Trophoblast cell (in vitro differentiated cells and primary cell): ENCODE measurements around the gene GDF7.

ENCODE experiments used
- DNase-seq, 2 donors: peaks; one replicate each; pipeline ENCODE4 v3.0.0-alpha.2; 2016
- H2AFZ ChIP-seq: 2 replicates; pipeline ENCODE4 v1.6.1; 2013; ENCODE audit warnings: low read length, moderate library complexity, mild to moderate bottlenecking; ENCODE audit not compliant: insufficient read depth, poor library complexity
- H2AK5ac ChIP-seq: 2 replicates; pipeline ENCODE4 v1.6.1; 2013; ENCODE audit warnings: mild to moderate bottlenecking, low read length
- H2BK120ac ChIP-seq: 2 replicates; pipeline ENCODE4 v1.6.1; 2013; ENCODE audit warnings: low read length, mild to moderate bottlenecking, moderate library complexity; ENCODE audit not compliant: insufficient read depth, poor library complexity
- H2BK12ac ChIP-seq: 2 replicates; pipeline ENCODE4 v1.6.1; 2013; ENCODE audit warnings: mild to moderate bottlenecking, low read length, moderate library complexity
- H2BK5ac ChIP-seq: 2 replicates; pipeline ENCODE4 v1.6.1; 2013; ENCODE audit warnings: low read length, low read depth, moderate library complexity, mild to moderate bottlenecking; ENCODE audit not compliant: poor library complexity
- H3K14ac ChIP-seq: 2 replicates; pipeline ENCODE4 v1.6.1; 2013; ENCODE audit warnings: mild to moderate bottlenecking, low read length
- H3K18ac ChIP-seq: 2 replicates; pipeline ENCODE4 v1.6.1; 2013; ENCODE audit warnings: mild to moderate bottlenecking, low read length
- H3K23ac ChIP-seq: 2 replicates; pipeline ENCODE4 v1.6.1; 2013; ENCODE audit warnings: low read length
- H3K27ac ChIP-seq: 2 replicates; pipeline ENCODE4 v1.5.1; 2013; ENCODE audit warnings: low read depth, mild to moderate bottlenecking, inconsistent platforms, low read length, moderate library complexity
- H3K27me3 ChIP-seq: 2 replicates; pipeline ENCODE4 v1.6.1; 2013; ENCODE audit warnings: inconsistent platforms, mild to moderate bottlenecking, low read length, moderate library complexity; ENCODE audit not compliant: insufficient read depth
- H3K36me3 ChIP-seq, 2 experiments: 1 replicate in 1 of 2; 2 replicates in 1 of 2; pipeline ENCODE4 v1.6.1; 2013; ENCODE audit warnings: low read length in 2 of 2, mild to moderate bottlenecking in 2 of 2, moderate library complexity in 1 of 2; ENCODE audit not compliant: insufficient read depth in 2 of 2, control insufficient read depth in 1 of 2
- H3K4ac ChIP-seq: 2 replicates; pipeline ENCODE4 v1.6.1; 2013; ENCODE audit warnings: low read depth, mild to moderate bottlenecking, low read length, moderate library complexity
- H3K4me1 ChIP-seq, 2 experiments: 1 replicate in 1 of 2; 2 replicates in 1 of 2; pipeline ENCODE4 v1.6.1; 2013; ENCODE audit warnings: low read length in 2 of 2, mild to moderate bottlenecking in 2 of 2, moderate library complexity in 1 of 2; ENCODE audit not compliant: insufficient read depth in 2 of 2, control insufficient read depth in 1 of 2
- H3K4me2 ChIP-seq: 2 replicates; pipeline ENCODE4 v1.6.1; 2013; ENCODE audit warnings: inconsistent platforms, mild to moderate bottlenecking, low read length, moderate library complexity
- H3K4me3 ChIP-seq: 2 replicates; pipeline ENCODE4 v1.5.1; 2013; ENCODE audit warnings: mild to moderate bottlenecking, low read depth, low read length, inconsistent platforms
- H3K79me1 ChIP-seq: one replicate; pipeline ENCODE4 v1.6.1; 2013; ENCODE audit warnings: low read length
- H3K79me2 ChIP-seq: 2 replicates; pipeline ENCODE4 v1.6.1; 2013; ENCODE audit warnings: low read length, mild to moderate bottlenecking; ENCODE audit not compliant: control insufficient read depth, insufficient read depth, poor library complexity
- H3K9ac ChIP-seq: 2 replicates; pipeline ENCODE4 v1.6.1; 2013; ENCODE audit warnings: mild to moderate bottlenecking, low read length
- H3K9me3 ChIP-seq: 2 replicates; pipeline ENCODE4 v1.6.1; 2013; ENCODE audit warnings: low read depth, mild to moderate bottlenecking, control low read depth, inconsistent platforms, low read length; ENCODE audit not compliant: insufficient read depth
- H4K12ac ChIP-seq: 2 replicates; pipeline ENCODE4 v1.6.1; 2013; ENCODE audit warnings: low read depth, mild to moderate bottlenecking, low read length, moderate library complexity
- H4K8ac ChIP-seq: 2 replicates; pipeline ENCODE4 v1.6.1; 2013; ENCODE audit warnings: low read depth, mild to moderate bottlenecking, low read length, moderate library complexity
- H4K91ac ChIP-seq: one replicate; pipeline ENCODE4 v1.6.1; 2013; ENCODE audit warnings: low read depth, mild to moderate bottlenecking, low read length, moderate library complexity
- WGBS: extraction: QIAGEN DNeasy Blood & Tissue Kit; methylation state at CpG from one replicate; pipeline ENCODE4 v1.1.7; 2013; ENCODE audit warnings: missing lambda C conversion rate; ENCODE audit not compliant: insufficient read length, insufficient coverage; ENCODE audit errors: extremely low coverage; 5-methylcytosine and 5-hydroxymethylcytosine counted together

The GDF7 gene

DNA sequence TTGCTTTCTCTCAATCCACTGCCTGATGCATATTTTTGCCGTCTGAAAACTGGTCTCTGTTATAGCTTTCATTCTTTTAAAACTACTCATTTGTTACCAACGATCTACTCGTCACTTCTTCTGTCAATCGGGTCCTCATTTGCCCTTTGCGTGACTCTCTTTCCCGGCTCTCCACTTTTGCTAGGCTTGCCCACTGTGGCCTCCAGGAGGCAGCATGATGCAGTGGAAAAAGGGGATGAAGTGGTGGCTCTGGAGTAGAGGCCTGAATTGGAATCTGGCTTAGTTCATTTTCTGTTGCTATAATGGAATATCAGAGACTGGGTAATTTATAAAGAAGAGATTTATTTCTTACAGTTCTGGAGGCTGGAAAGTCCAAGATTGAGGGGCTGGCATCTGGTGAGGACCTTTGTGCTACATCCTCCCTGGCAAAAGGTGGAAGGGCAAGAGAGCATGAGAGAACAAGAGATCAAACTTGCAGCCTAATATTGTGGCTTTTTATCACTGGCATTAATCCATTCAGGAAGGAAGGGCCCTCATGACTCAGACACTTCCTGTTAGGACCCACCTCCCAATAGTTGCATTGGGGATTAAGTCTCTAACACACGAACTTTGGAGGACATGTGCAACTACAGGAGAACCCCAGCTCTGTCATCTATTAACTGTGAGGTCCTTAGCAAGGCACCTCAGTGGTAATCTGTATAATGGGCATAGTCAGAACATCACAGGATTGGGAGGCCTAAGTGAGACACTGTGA is 15.4 kb downstream of the GDF7 start:
- H2BK12ac ChIP-seq: no peak overlapping the region
- no peak overlapping the region for H3K27ac ChIP-seq
- H2BK120ac ChIP-seq: no peak overlapping the region
- no peaks in the 10 kb centered on the region for H3K79me1 ChIP-seq
- H3K23ac ChIP-seq: no peak overlapping the region
- H3K9me3 ChIP-seq: no peaks in the 10 kb centered on the region
- no peak overlapping the region for H3K18ac ChIP-seq
- H2BK5ac ChIP-seq: no peak overlapping the region
- no peak overlapping the region for H3K14ac ChIP-seq
- peak in 1 of 2 donors; percentile 57 for DNase-seq
- H2AFZ ChIP-seq: no peak overlapping the region
- H3K4ac ChIP-seq: no peak overlapping the region
- no peak overlapping the region for H3K9ac ChIP-seq
- H3K27me3 ChIP-seq: no peaks in the 10 kb centered on the region
- no peak overlapping the region for H4K8ac ChIP-seq
- H3K4me2 ChIP-seq: no peak overlapping the region
- no peak overlapping the region for H2AK5ac ChIP-seq
- H3K36me3 ChIP-seq: peaks cover 8 to 9% of the 10 kb centered on the region in 2 experiments
- WGBS: no CpG with 5 or more reads among the region's 7 CpGs
- H4K91ac ChIP-seq: no peak overlapping the region
- peaks cover 2% of the 10 kb centered on the region in 2 experiments for H3K4me1 ChIP-seq
- H4K12ac ChIP-seq: no peak overlapping the region
- no peaks in the 10 kb centered on the region for H3K79me2 ChIP-seq
- H3K4me3 ChIP-seq: no peak overlapping the region

DNA sequence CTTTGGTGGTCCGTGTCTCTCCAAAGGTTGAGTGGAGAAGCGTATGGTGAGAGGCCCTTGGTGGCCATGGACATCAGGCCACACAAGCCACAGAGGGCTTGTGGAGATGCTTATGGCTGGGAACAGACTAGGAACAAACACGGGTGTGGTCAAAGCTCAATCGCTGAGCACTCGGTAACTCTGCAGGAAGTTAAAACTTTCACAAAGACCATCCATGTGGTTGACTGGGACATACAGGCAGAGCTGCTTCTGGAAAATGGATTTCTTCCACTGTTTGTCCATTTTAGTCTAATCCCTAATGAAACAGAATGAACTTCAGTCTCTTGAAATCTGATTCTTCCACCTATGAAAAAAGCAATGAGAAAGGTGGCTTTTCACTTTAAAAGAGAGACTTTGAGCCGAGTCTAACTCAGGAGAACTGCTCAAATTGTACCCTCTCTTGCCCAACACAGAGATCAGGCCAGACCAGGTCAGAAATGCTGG is 17.7 kb downstream of the GDF7 start:
- Histone ChIP-seq H3K4me3 (no peak overlapping the region), H2BK120ac (no peak overlapping the region), H4K91ac (no peak overlapping the region), H3K4me1 (no peaks in the 10 kb centered on the region), H4K8ac (no peak overlapping the region), H3K9ac (no peak overlapping the region), H3K23ac (no peak overlapping the region), H2BK12ac (no peak overlapping the region), H4K12ac (no peak overlapping the region), H3K27me3 (no peaks in the 10 kb centered on the region), H3K79me2 (no peaks in the 10 kb centered on the region), H3K4ac (no peak overlapping the region), H3K14ac (no peak overlapping the region), H2BK5ac (no peak overlapping the region), H3K79me1 (no peaks in the 10 kb centered on the region), H3K27ac (no peak overlapping the region), H2AK5ac (no peak overlapping the region), H3K36me3 (peaks cover 6 to 13% of the 10 kb centered on the region in 2 experiments), H2AFZ (no peak overlapping the region), H3K9me3 (no peaks in the 10 kb centered on the region), H3K4me2 (no peak overlapping the region), H3K18ac (no peak overlapping the region)
- no CpG with 5 or more reads among the region's 6 CpGs for WGBS
- no peak for DNase-seq

DNA sequence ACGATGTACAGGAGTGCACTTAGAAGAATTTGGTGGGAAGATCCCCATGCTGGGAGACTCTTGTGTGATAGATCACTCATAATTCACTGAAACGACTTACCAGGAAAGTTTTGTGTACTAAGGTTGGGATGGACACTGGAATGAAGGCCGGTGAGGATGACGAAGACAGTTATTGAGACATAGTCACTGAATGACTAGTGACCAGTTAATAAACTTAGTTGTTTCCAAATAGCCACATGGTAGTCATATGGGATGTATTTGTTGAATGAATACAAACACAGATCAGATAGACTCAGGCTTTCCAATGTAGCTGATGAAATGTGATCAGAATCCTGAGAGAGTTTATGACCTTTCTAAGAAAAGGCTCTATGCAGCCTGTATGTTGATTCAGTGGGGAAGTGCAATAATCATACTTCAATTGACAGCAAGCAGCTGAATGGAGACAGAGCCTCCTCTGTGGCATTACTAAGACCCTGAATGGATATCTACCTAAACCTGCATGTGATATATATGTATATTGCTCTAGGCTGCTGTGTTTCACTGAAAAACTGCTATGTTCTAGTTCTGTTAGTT is 20.4 kb downstream of the GDF7 start:
- Histone ChIP-seq H3K4ac (no peak overlapping the region), H2BK5ac (no peak overlapping the region), H3K4me2 (no peak overlapping the region), H2BK12ac (no peak overlapping the region), H4K8ac (no peak overlapping the region), H3K14ac (no peak overlapping the region), H3K4me1 (no peaks in the 10 kb centered on the region), H3K79me1 (no peaks in the 10 kb centered on the region), H3K27ac (no peak overlapping the region), H4K12ac (no peak overlapping the region), H3K27me3 (no peaks in the 10 kb centered on the region), H3K9me3 (no peaks in the 10 kb centered on the region), H3K23ac (no peak overlapping the region), H2BK120ac (no peak overlapping the region), H3K79me2 (no peaks in the 10 kb centered on the region), H2AK5ac (no peak overlapping the region), H3K18ac (no peak overlapping the region), H3K36me3 (peaks cover 2 to 7% of the 10 kb centered on the region in 2 experiments), H4K91ac (no peak overlapping the region), H3K4me3 (no peak overlapping the region), H3K9ac (no peak overlapping the region), H2AFZ (no peak overlapping the region)
- no CpG with 5 or more reads among the region's 4 CpGs for WGBS
- DNase-seq: no peak

DNA sequence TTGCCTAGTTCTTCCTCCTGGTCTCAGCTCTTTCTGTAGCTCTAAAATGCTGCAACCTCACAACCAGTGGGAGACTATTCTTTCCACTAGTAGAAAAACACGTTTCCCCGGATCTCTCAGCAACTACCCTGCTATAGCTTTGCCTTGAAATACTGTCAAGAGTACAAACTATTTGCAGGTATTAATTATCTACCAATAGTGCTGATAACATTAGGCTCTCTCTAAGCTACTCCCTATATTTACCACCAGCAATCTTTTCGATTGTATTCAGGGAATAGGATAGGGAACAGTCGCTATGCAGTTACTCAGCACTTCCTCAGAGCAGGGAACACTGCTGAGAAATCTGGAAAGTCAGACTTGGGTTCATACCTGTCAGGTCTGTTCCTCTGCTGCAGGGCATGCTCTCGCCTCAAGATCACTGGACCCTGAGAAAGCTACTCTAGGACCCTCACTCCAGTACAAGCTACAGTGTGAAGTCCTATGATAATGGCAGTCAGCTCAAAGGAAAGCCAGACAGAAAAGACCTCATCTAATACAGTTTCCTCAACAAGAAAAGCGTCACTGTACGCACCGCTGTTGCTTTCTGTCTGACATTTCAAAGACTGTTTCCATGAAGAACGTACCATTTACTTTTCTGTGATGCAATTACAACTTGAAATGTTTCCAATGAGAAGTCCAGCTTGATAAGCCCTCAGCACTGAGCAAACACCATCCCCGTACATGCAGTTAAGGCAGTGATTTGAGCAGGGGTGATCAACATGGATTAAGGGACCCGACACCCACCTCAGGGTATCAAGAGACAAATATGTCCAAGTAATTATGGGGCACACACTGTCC is 22.7 kb downstream of the GDF7 start:
- no peak overlapping the region for H3K4ac ChIP-seq
- no peaks in the 10 kb centered on the region for H3K9me3 ChIP-seq
- no peak overlapping the region for H2BK12ac ChIP-seq
- H3K79me2 ChIP-seq: no peaks in the 10 kb centered on the region
- H3K27ac ChIP-seq: no peak overlapping the region
- H3K27me3 ChIP-seq: no peaks in the 10 kb centered on the region
- no peak overlapping the region for H2BK120ac ChIP-seq
- no peak overlapping the region for H2AK5ac ChIP-seq
- H3K18ac ChIP-seq: no peak overlapping the region
- H3K4me2 ChIP-seq: no peak overlapping the region
- peaks cover 0 to 7% of the 10 kb centered on the region in 2 experiments for H3K36me3 ChIP-seq
- no peak overlapping the region for H3K23ac ChIP-seq
- no peak overlapping the region for H4K91ac ChIP-seq
- WGBS: no CpG with 5 or more reads among the region's 11 CpGs
- H2BK5ac ChIP-seq: no peak overlapping the region
- no peak overlapping the region for H2AFZ ChIP-seq
- H3K9ac ChIP-seq: no peak overlapping the region
- H4K8ac ChIP-seq: no peak overlapping the region
- H3K14ac ChIP-seq: no peak overlapping the region
- no peaks in the 10 kb centered on the region for H3K79me1 ChIP-seq
- no peak overlapping the region for H3K4me3 ChIP-seq
- no peak overlapping the region for H4K12ac ChIP-seq
- H3K4me1 ChIP-seq: no peaks in the 10 kb centered on the region
- DNase-seq: no peak
